HG03045 (cell line): ENCODE results near the gene LRRC46.

Source experiments
- ATAC-seq: cut with Tn5 transposase; IDR thresholded peaks from one replicate; pipeline ENCODE4 v1.9.1; 2021; ENCODE audit warnings: mild to moderate bottlenecking, moderate library complexity; ENCODE audit not compliant: unreplicated experiment

Gene LRRC46

DNA sequence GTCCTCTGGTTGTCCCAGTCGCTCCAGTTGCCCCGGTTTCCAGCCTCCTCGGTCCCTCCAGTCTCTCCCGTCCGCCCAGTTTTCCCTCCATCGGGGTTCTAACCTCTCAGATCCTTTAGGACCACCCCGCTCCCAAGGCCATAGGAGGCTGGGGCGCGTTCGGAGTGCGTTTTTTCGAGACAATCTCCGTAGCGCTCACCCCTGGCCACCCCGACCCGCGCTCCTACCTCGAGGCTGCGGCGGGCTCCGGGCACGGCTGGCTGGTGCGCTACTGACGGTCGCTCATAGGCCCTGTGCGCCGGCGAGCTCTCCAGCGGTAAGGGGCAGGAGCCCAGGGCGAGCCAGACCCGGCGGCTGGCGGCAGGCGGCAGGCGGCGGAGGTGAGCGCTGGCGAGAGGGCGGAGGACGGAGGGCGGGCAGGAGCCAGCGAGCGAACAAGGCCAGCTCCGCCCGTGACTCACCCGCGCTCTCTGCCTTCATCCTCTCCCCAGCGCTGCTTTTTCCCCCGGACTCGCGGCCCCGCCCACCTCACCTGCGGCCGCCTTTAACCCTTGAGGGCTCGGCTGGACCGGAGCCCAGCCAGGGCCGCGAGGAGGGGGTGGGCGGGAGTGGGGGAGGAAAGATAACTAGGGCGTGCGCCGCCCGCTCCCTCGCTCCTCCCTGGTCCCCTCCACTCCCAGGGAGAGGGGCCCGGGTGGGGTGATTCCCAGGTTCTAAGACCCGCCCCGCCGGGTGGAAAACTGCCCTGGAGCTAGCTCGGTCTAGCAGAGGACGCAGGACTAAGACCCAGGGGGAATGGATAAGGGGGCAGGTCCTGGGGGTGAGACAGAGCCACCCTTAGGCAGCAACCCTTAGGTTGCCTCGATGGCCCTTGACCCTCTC lies 19.5 kb downstream of the LRRC46 start, which contains the start of gene SP6:
Gene SP6, minus strand, starts transcription at position 472 of the 882 bp plus-strand sequence. CDS start 2,734 bp downstream, outside the sequence.
- no peak for ATAC-seq

DNA sequence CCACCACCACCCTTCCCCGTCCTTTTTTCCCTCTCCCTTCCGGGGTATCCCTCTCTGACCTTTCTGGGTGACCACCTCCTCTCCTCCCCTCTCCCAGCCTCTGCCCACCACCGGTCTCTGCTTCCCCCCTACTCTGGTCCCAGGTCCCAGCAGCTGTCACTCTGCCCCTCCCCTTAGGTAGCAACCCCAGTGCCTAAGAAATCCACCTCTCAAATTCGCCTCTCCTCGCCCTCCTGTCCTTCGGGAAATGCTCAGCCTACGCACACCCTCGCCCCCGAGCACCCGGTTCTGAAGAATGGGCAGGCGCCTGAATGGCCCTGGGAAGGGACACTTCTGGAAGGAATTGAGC lies 20.3 kb downstream of the LRRC46 start:
- no peak for ATAC-seq

- no peak for ATAC-seq
Observed at GRCh38 chr17:47852113-47852949, 20.9 kb downstream of the LRRC46 start.

- no peak for ATAC-seq
Observed at GRCh38 chr17:47853616-47854015, 22.1 kb downstream of the LRRC46 start.

DNA sequence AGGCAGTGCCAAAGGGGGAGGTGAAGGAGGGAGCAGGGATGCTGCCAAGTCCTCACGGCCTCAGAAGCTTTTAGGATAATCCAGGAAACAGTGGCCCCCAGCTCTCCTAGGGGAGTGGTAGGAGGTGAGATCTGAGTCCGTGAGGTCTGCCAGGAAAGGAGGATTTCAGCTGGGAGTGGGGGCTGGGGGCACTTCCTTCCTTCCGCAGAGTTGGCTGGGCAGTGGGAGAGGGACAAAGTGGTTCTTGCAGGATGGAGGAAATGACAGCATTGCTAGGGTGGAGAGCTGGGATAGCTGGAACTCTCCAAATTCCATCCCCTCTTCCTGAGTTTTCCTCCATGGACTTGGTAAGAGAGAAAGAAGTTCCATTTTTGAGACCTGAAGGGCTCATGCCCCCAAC lies 24.3 kb downstream of the LRRC46 start:
- ATAC-seq: no peak

DNA sequence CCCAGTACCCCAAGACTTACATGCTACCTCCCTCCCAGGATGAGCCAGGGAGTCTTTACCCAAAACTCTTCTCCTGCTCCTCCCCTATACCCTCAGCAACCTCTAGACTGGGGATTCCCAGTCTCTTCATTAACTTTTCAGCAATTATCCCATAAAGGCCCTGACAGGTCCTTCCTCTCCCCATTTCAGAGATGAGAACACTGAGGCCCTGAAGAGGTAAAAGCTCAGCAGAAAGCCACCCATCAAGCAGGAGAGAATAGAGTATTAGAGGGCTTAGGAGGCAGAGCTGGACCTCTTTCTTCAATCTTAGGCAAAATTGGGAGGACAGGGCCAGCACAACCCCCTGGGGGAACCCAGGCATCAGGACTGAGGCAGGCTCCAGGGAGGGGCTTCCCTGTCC lies 25.4 kb downstream of the LRRC46 start:
- no peak for ATAC-seq

- no peak for ATAC-seq
Observed at GRCh38 chr17:47857551-47858455, 26.3 kb downstream of the LRRC46 start.

DNA sequence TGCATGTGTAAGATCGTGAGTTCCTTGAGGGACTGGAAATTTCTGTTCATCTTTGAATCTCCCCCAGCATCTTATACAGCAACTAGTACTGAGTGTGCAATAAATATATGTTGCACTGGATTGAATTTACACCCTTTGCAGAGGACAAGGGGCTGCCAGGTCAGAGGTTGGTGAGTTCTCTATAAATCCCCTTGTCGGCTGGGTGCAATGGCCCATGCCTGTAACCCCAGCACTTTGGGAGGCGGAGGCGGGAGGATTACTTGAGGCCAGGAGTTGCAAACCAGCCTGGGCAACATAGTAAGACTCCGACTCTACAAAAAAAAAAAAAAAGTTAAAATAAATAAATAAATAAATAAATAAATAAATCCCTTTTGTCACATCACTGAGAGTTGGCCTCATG lies 28.9 kb downstream of the LRRC46 start:
- ATAC-seq: no peak

DNA sequence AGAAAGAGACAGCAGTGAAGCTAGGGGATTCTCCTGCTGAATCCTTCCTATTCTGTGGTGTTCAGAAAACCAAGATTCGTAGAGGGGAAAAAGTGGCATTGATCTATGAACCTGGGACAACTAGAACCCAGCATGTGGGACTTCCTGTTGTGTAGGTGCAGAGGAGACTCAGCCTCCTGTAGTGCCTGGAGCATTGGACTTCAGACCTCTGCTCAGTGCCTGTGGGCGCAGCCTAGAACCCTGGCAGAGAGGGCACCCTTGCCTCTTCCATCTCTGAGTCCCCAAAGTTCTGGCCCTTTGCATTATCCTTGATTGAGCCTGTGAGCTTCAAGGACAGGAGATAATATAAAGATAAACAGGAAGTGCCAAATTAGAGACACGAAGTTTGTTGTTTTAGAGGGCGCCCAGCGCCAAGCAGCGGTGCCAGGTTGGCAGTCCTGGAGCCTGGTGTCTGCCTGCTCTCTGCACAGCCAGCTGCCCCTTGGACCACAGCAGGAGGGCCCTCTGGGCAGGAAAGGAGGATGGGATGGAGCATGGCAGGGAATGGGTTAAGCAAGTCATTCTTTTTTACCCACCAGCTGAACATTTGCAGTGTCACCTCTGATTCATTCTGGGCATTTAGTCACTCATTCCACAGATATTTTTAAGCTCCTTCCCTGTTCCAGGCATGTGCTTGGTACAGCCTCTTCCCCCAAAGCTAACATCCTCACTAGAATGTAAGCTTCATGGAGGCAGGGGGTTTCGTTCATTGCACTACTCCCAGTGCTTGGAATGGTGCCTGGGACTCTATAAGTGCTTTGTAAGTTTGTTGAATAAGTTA lies 31.4 kb downstream of the LRRC46 start:
- no peak for ATAC-seq

DNA sequence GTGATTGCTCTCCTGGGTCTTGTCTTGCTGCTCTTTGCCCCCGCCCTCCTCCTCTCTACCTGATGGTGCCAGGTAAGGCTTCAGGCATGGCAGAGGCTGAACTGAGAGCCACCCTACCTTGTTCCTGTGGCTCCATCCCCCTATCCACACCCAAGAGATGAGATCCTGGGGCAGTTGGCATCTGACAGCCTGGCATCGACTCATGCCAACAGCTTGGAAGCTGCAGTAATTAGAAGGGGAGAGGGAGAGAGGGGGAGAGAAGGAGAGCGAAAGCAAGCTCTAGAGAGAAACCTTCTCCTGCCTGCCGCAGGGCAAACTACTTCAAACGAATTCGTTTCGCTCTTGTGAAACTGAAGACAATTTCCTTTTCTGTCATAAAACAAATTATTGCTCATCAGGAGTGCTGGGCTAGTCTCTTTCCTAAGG lies 33.3 kb downstream of the LRRC46 start:
- no peak for ATAC-seq

- ATAC-seq: no peak
Observed at GRCh38 chr17:47866941-47867340, 35.5 kb downstream of the LRRC46 start.

GRCh38 chr17:47867813-47868533 lies 36.5 kb downstream of the LRRC46 start:
- ATAC-seq: no peak

DNA sequence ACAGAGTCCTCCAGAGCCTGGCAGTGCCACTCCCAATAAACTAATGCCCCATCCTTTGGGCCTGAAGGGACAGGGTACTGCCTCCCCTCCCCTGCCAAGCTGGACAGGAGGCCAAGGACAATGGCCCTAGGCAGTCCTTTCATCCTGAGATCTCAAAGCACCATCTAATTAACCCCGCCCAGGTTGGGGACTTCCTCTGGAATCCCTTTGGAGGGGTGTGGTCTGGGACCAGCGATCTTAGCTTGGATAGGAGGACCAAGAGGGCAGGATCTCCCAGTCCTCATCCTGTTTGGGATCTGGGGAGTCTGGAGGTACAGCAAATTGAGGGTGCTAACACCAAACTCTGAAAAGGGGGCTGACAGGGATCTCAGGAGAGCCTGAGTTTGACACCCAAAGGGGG lies 37.6 kb downstream of the LRRC46 start:
- ATAC-seq: no peak

DNA sequence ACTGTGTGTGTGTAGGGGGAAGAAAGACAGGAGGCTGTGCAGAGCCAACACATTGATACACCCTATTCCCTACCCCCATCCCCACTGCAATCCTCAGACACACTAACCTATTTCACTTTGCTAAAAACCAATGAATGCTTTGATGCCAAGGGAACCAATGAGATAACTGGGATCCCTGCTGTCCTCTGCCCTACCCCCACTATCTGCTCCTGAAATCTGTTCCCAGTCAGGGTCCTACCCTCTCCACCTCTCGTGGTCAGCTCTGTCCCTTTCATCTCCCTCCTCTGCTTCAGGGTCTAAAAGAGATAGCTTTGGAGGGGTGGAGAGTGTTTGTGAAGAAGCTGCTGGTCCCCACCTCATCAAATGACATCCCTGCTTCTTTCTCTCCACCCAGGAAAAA lies 38.6 kb downstream of the LRRC46 start:
- no peak for ATAC-seq

DNA sequence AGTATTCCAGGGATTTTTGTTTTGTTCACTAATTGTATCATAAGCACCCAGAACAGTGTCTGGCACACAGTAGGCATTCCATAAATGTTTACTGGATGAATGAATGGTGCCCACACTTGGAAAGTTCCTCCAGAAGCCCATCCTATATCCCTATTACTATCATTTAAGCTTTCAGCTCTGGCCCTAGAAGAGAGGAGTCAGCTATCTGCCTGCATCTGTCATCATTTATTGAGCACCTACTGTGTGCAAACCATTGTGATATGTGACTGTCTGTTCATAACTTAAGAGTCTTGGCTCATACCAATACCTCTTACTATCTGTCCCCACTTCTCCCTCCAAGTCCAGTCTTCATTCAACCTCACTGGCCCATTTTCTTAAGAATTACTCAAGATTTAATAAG lies 39.6 kb downstream of the LRRC46 start:
- ATAC-seq: no peak

DNA sequence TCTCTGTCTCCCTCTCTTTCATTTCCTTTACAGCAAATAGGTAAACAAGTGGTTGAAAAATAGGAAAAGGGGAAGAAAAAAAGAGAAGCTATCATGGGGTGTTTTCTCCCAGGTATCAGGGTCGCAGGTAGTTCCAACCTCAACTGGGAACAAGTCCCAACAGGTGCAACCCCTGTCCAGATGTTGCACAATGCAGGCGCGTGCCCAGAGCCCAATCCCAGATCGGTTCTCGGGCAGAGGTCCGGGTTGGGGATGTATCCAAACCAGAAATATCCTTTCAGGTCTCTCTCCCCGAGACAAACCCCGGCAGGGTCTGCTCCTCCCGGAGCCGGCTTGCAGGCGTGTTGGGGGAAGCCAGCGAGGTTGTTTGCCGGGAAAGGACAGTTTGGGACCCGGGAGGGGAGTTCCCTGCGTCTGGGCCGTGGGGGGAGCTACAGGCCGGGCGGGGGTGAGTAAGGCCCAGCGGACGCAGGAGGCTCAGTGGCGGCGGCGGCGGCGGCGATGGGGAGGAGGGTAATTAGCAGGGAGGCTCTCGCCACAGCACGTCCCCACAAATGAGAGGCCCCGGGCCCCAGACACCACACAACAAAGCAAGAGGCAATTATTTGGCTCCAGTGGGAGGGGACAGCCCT lies 40.7 kb downstream of the LRRC46 start:
- ATAC-seq: no peak

- no peak for ATAC-seq
Observed at GRCh38 chr17:47872651-47873161, 41.2 kb downstream of the LRRC46 start.

DNA sequence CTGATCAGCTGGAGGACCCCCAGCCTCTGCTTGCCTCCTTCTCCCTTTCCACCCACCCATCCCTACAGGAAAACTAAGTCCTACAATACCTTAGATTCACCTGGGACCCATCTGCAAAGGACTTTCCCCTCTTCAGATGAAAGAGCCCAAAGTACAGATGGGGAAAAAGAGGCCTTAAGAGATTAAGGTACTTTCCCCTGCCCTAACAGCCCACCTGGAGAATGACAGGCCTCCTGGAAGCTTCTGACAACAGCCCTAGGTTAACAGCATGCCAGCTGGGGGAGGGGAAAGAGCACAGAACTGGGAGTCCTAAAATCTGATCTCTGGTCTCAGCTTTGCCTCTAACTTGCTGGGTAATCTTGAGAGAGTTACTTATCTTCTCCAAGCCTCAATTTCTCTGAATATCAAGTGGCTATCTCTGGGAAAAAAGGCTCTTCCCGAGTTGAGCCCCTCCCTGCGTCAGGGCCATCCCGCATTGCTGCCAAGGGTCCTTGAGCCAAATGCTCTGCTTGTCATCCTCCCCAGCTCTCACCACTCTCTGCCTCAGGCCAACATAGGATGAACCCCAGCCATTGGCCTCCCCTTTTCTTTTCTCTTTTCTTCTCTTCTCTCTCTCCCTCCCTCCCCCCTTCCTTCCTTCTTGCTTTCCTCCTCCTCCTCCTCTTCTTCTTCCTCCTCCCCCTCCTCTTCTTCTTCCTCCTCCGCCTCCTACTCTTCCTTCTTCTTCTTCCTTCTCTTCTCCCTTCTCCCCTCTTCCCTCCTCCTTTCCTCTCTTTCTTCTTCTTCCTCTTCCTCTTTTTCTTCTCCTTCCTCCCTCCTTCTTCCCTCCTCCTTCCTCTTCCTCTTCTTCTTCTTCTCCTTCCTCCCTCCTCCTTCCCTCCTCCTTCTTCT lies 42.0 kb downstream of the LRRC46 start:
- ATAC-seq: no peak
